H1 (cell line): Measurements from ENCODE around the gene EML1.

ENCODE experiments used
- CBX8 ChIP-seq: fragments of 300-800, 300-1000 bp; sonication (generic); IDR thresholded peaks from 2 replicates; pipeline ENCODE4 v1.7.1; 2016; ENCODE audit warnings: low read depth, low read length, borderline replicate concordance
- CREB1 ChIP-seq: IDR thresholded peaks from 2 replicates; pipeline ENCODE4 v1.6.1; 2012; ENCODE audit warnings: inconsistent platforms
- CTCF ChIP-seq, 3 experiments: IDR thresholded peaks; 1 replicate in 2 of 3; 2 replicates in 1 of 3; pipeline versions ENCODE4 v1.5.1 to v1.6.1; 2011; ENCODE audit warnings: low read length in 3 of 3, mild to moderate bottlenecking in 3 of 3, inconsistent platforms in 2 of 3, low read depth in 1 of 3, moderate library complexity in 1 of 3; ENCODE audit not compliant: insufficient read depth in 1 of 3; ENCODE audit errors: control extremely low read depth in 1 of 3
- GABPA ChIP-seq: IDR thresholded peaks from 2 replicates; pipeline ENCODE4 v1.6.1; 2011; ENCODE audit warnings: mild to moderate bottlenecking, low read length, moderate library complexity, borderline replicate concordance; ENCODE audit not compliant: insufficient read depth
- JUND ChIP-seq: IDR thresholded peaks from 2 replicates; pipeline ENCODE4 v1.6.1; 2011; ENCODE audit warnings: mild to moderate bottlenecking, improper control_type of control experiment, low read length
- PHF8 ChIP-seq: fragments of 200-600 bp; sonication (generic); conservative IDR thresholded peaks from 2 replicates; pipeline ENCODE4 v1.7.1; 2012; ENCODE audit warnings: low read depth, mild to moderate bottlenecking, inconsistent platforms, low read length, moderate library complexity
- POLR2A ChIP-seq, 2 experiments: IDR thresholded peaks; 1 replicate in 1 of 2; 2 replicates in 1 of 2; pipeline ENCODE4 v1.6.1; 2011; ENCODE audit warnings: low read depth in 2 of 2, low read length in 2 of 2, mild to moderate bottlenecking in 2 of 2; ENCODE audit errors: control extremely low read depth in 1 of 2
- RAD21 ChIP-seq, 2 experiments: IDR thresholded peaks in 1 of 2; conservative IDR thresholded peaks in 1 of 2; 2 replicates each; pipeline ENCODE4 v1.6.1; 2011; ENCODE audit warnings: low read depth in 2 of 2, low read length in 2 of 2, improper control_type of control experiment in 1 of 2, inconsistent platforms in 1 of 2, mild to moderate bottlenecking in 1 of 2, moderate library complexity in 1 of 2
- RBBP5 ChIP-seq: IDR thresholded peaks from 2 replicates; pipeline ENCODE4 v1.7.1; 2012; ENCODE audit warnings: low read depth, mild to moderate bottlenecking, inconsistent platforms, low read length, moderate library complexity, borderline replicate concordance
- RXRA ChIP-seq: IDR thresholded peaks from 2 replicates; pipeline ENCODE4 v1.6.1; 2011; ENCODE audit warnings: low read depth, mild to moderate bottlenecking, low read length, moderate library complexity; ENCODE audit not compliant: insufficient read depth

GRCh38 chr14:99815696-99816095, 22.5 kb downstream of the EML1 start:
- TF ChIP-seq RXRA (no peak), RAD21 (IDR thresholded peaks at IDR 0.05 in 1 of 2, conservative IDR thresholded peaks at IDR 0.05 in 1 of 2; ENCODE audit: low read depth in 2 of 2, low read length in 2 of 2) (no peak), CTCF (IDR thresholded peaks at IDR 0.05; ENCODE audit: control extremely low read depth in 1 of 3, insufficient read depth in 1 of 3, low read depth in 1 of 3, low read length in 3 of 3) (no peak), PHF8 (no peak), CBX8 (no peak), JUND (no peak), RBBP5 (no peak), GABPA (no peak), CREB1 (no peak), POLR2A (IDR thresholded peaks at IDR 0.05; ENCODE audit: control extremely low read depth in 1 of 2, low read depth in 2 of 2, low read length in 2 of 2) (no peak)
